Measurements from ENCODE around the gene PTPRJ.

The PTPRJ gene

GRCh38 chr11:48110509-48110766 lies 130.1 kb downstream of the PTPRJ start:
- DNase-seq (ENCODE audit: low read depth, low spot score): no peak
- TF ChIP-seq CTCF (IDR thresholded peaks at IDR 0.05; ENCODE audit: low read depth, low read length): no peak
- H3K4me3 ChIP-seq (ENCODE audit: low read depth, low read length): no peak overlapping the region
- in situ Hi-C loops (cut with HindIII; ENCODE audit: low sequenced_read_pairs): no loop called here

- no peak overlapping the region for H3K4me3 ChIP-seq (ENCODE audit: low read depth, low read length)
- DNase-seq (ENCODE audit: low read depth, low spot score): no peak
- in situ Hi-C loops (cut with HindIII; ENCODE audit: low sequenced_read_pairs): no loop called here
- no peak for TF ChIP-seq CTCF (IDR thresholded peaks at IDR 0.05; ENCODE audit: low read depth, low read length)
Measured at GRCh38 chr11:48111891-48112290, 131.5 kb downstream of the PTPRJ start.

- in situ Hi-C loops (cut with HindIII; ENCODE audit: low sequenced_read_pairs): no loop called here
- TF ChIP-seq CTCF (IDR thresholded peaks at IDR 0.05; ENCODE audit: low read depth, low read length): no peak
- no peak for DNase-seq (ENCODE audit: low read depth, low spot score)
- no peak overlapping the region for H3K4me3 ChIP-seq (ENCODE audit: low read depth, low read length)
Measured at GRCh38 chr11:48114740-48115139, 134.4 kb downstream of the PTPRJ start.

GRCh38 chr11:48116437-48117228 lies 136.3 kb downstream of the PTPRJ start:
- no peak overlapping the region for H3K4me3 ChIP-seq (ENCODE audit: low read depth, low read length)
- peak; percentile 40 for TF ChIP-seq CTCF (IDR thresholded peaks at IDR 0.05; ENCODE audit: low read depth, low read length)
- no peak for DNase-seq (ENCODE audit: low read depth, low spot score)
- in situ Hi-C loops (cut with HindIII; ENCODE audit: low sequenced_read_pairs): no loop called here

GRCh38 chr11:48122246-48122645 lies 141.9 kb downstream of the PTPRJ start:
- TF ChIP-seq CTCF (IDR thresholded peaks at IDR 0.05; ENCODE audit: low read depth, low read length): no peak
- no peak overlapping the region for H3K4me3 ChIP-seq (ENCODE audit: low read depth, low read length)
- in situ Hi-C loops (cut with HindIII; ENCODE audit: low sequenced_read_pairs): no loop called here
- no peak for DNase-seq (ENCODE audit: low read depth, low spot score)

- DNase-seq (ENCODE audit: low read depth, low spot score): no peak
- no peak for TF ChIP-seq CTCF (IDR thresholded peaks at IDR 0.05; ENCODE audit: low read depth, low read length)
- in situ Hi-C loops (cut with HindIII; ENCODE audit: low sequenced_read_pairs): no loop called here
- no peak overlapping the region for H3K4me3 ChIP-seq (ENCODE audit: low read depth, low read length)
Measured at GRCh38 chr11:48122656-48123055, 142.3 kb downstream of the PTPRJ start.

Measured in astrocyte of the spinal cord (primary cell).